ENCODE results near the gene ATP9B. TPM values are rescaled to one million over a fixed set of nuclear protein-coding genes. Genes with fewer than 3 reads are reported as not detected.
"Not testable (repeated sequence)": the region's sequence is repeated elsewhere in the genome, so short reads cannot be mapped to it uniquely, and the experiment has no call there.

ATP9B gene
- total RNA-seq, 1 experiment from 2014 or later: 6.5 TPM

GRCh38 chr18:79070486-79070885, 1.3 kb downstream of the ATP9B start:
- DNase-seq (ENCODE audit: low read depth): no peak

DNA sequence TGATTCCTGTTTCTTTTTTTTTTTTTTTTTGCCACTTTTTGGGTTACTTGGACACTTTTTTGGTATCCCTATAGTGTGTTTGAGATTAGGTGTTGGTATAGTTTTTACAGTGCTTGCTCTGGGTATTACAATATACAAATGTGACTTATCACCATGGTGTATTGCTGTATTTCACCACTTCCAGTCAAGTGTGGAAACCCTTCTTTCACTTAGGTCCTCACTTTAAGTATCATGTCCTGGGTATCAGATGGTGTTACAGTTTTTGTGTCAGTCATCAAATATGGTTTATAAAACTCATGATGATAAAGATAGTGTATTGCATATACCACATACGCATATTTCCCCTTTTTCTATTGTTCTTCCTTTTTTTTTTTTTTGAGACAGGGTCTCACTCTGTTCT, 1.8 kb downstream of the ATP9B start:
- no peak for DNase-seq (ENCODE audit: low read depth)

DNA sequence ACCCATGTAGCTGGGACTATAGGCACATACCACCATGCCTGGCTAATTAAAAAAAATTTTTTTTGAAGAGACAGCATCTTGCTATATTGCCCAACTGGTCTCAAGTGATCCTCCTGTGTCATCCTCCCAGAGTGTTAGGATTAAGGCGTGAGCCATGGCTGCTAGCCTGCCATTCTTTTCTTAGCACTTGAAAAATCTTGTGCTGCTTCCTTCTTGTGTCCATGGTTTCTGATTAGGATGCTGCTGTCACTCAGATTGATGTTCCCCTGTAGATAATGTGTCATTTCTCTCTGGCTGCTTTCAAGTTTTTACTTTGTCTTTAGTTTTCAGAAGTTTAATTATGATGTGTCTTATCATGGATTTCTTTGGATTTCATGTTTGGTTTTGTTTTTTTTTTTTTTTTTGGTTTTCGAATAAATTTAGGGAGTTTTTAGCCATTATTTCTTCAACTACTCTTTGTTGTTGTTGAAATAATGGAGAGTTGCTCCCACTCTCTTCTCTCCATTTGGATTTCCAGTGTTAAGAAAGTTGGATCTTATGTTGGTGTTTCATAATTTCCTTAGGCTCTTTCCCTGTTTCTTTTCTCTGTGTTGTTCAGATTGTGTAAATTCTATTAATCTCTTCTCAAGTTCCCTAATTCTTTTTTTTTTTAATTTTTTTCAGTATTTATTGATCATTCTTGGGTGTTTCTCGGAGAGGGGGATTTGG, 2.5 kb downstream of the ATP9B start:
- DNase-seq (ENCODE audit: low read depth): no peak

GRCh38 chr18:79072655-79073054, 3.5 kb downstream of the ATP9B start:
- DNase-seq (ENCODE audit: low read depth): not testable (repeated sequence)

GRCh38 chr18:79077181-79077580, 8.0 kb downstream of the ATP9B start:
- DNase-seq (ENCODE audit: low read depth): no peak

DNA sequence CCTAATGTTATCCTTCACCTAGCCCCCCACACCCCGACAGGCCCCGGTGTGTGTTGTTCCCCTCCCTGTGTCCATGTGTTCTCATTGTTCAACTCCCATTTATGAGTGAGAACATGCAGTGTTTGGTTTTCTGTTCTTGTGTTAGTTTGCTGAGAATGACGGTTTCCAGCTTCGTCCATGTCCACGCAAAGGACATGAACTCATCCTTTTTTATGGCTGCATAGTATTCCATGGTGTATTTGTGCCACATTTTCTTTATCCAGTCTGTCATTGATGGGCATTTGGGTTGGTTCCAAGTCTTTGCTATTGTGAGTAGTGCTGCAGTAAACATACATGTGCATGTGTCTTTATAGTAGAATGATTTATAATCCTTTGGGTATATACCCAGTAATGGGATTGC, 9.6 kb downstream of the ATP9B start:
- DNase-seq (ENCODE audit: low read depth): not testable (repeated sequence)

DNA sequence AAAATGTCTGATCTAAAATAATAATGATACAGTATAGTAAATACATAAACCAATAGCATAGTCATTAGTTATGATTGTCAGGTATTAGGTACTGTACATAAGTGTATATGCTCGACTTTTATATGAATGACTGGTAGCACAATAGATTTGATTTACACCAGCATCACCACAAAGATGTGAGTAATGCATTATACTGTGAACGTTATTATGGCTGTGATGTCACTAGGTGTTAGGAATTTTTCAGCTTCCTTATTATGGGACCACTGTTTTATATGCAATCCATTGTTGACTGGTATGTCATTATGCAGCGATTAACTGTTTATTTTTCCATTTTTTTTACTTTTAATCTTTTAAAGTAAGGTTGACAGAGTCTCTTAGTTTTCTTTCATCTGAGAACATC, 23.7 kb downstream of the ATP9B start:
- DNase-seq (ENCODE audit: low read depth): no peak

DNA sequence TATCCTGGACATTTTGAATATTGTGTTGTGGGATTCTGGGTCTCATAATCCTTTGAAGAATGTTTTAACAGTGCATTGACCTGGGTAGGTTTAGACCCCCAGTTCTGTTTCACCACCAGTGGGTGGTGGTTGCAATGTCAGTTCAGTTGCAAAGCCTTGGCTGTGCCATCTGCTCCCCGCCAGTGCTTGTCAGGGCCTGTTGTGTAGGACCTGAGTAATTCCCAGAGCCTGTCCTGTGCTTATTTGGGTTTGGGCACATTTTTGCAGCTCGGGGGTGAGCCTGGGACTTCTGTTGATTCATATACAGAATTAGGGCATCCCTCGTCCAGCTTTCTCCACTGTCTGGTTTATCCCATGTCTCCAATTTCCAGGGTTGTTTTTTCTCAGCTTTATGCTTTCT, 24.8 kb downstream of the ATP9B start:
- DNase-seq (ENCODE audit: low read depth): no peak

DNA sequence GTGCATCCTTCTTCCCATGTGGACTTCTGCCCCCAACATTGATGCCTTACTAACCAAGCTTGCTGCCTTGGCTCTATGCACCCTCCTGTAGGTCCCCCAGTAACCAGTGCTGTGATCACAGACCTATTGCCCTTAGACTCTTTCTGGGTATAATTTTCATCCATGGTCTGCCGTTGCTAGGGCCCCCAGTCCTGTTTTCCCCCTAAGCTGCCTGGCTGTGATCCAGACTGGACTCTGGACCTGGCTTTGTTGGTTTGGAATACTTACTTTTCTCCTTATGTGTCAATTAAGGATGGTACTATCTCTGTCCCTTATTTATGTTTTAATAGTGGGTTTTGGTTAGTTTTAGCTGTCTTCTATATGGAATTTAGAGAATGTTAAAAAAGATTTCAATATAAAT, 26.0 kb downstream of the ATP9B start:
- DNase-seq (ENCODE audit: low read depth): no peak

DNA sequence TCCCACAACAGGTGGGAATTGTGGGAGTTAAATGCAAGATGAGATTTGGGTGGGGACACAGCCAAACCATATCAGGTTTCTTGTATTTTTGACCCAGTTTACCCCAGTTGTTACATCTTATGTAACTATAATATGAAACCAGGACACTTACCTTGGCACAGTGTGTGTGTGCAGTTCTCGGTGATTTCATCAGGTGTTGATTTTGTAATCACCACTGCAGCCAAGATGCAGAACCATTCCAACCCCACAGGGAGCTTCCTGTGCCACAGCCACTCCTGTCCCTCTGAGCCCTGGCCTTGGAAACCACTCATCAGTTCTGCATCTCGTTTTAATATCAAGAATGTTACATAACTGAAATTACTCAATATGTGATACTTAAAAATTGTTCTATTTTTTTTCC, 31.8 kb downstream of the ATP9B start:
- no peak for DNase-seq (ENCODE audit: low read depth)

DNA sequence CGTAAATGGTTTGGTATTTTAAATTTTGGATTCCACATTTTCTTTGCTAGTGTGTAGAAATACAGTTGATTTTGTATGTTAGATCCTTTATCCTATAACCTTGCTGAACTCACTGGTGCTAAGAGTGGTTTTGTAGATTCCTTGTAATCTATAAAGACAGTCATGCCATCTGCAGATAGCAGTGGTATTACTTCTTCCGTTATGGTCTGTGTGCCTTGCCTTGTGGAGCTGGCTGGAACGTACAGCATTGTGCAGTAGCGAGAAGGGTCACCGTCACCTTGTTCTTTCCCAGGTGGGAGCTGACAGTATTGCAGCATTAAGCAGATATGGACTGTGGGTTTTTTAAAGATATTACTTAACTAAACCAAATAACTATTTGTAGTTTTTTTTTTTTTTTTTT, 33.7 kb downstream of the ATP9B start:
- DNase-seq (ENCODE audit: low read depth): no peak

GRCh38 chr18:79104137-79104536, 34.9 kb downstream of the ATP9B start:
- DNase-seq (ENCODE audit: low read depth): no peak

DNA sequence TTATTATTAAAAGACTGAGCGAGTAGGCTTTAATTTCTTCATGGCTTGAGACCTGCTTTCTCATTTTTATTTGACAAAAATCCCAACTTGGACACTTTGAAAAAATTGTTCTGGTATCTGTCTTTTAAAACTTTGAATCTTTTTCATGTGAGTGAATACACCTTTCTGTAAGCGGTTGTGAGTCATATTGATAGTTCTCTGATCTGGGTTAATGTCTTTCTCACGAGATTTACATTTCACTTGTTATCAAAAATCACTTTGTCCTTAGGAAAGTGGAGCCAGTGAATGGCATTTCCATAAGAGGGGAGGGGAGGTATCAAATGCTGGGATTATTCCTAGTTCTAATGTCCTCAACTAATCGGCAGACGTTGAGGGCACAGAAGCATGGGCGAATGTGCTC, 36.3 kb downstream of the ATP9B start:
- no peak for DNase-seq (ENCODE audit: low read depth)

- no peak for DNase-seq (ENCODE audit: low read depth)
Observed at GRCh38 chr18:79106084-79106483, 36.9 kb downstream of the ATP9B start.

DNA sequence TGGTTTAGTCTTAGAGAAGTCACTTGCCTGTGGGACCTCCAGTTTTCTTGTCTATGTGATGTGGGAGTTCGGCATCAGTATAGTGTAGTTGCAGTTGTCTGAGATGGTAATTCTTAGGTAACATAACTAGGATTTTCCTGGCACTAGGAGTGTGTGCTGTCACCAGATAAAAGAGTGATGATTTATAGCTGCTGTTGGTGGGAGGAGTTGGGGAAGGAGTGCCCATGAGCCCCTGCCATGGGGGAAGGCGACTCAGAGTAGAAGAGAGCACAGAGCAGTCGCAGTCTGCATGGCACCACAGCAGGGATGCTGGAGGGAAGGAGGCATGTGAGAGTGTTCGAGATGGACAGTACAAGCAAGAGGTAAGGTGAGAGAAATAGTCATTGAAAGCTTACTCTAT, 38.7 kb downstream of the ATP9B start:
- no peak for DNase-seq (ENCODE audit: low read depth)

DNA sequence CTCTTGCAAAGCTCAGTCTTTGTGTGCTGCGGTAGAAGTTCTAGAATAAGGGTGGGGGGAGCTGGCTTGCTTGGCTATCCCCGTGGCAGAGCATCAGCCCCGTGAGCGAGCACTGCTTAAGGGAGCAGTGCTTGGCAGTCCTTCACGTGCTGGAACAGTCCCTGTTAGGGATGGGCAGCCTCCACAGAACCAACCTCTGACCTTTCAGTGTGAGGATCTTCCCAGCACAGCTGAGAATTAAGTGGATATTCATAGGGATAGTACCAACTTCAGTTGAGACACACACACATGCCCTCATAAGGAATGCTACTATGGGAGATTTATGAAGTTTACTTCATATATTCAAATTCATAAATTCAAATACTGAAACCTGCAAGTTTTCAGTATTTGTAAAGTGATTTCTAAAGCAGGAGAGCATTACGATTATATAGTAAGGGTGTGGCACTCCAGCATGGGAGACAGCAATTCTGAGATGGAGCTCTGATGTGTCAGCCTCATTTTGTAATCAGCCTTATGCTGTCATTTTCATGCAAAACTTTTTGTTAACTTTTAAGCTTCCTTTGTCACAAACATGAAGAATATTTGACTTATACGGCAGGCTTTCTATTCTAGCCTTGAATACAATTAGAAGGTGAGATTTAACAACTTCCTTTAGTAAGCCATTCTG, 39.5 kb downstream of the ATP9B start:
- no peak for DNase-seq (ENCODE audit: low read depth)

GRCh38 chr18:79111483-79111882, 42.3 kb downstream of the ATP9B start:
- DNase-seq (ENCODE audit: low read depth): no peak

DNA sequence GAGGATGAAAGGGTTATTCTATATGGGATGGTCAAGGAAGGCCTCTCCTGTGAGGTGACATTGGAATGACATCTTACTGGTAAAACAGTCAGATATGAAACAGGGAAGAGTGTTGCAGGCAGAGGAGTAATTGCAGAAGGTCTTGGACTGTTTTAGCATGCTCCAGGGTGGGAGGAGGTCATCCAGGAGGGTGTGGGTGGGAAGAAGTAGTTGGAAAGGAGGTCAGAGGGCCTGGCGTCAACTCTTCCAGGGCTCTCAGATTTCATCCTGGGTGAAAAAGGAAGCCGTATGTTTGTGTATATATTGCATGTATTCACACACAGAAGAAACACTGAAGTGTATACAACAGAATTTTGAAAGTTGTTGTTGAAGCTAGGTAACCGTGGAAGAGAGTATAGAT, 48.2 kb downstream of the ATP9B start:
- no peak for DNase-seq (ENCODE audit: low read depth)

- DNase-seq (ENCODE audit: low read depth): no peak
Observed at GRCh38 chr18:79117788-79118187, 48.6 kb downstream of the ATP9B start.

GRCh38 chr18:79118797-79119196, 49.6 kb downstream of the ATP9B start:
- no peak for DNase-seq (ENCODE audit: low read depth)

GRCh38 chr18:79121746-79122474, 52.7 kb downstream of the ATP9B start:
- no peak for DNase-seq (ENCODE audit: low read depth)

DNA sequence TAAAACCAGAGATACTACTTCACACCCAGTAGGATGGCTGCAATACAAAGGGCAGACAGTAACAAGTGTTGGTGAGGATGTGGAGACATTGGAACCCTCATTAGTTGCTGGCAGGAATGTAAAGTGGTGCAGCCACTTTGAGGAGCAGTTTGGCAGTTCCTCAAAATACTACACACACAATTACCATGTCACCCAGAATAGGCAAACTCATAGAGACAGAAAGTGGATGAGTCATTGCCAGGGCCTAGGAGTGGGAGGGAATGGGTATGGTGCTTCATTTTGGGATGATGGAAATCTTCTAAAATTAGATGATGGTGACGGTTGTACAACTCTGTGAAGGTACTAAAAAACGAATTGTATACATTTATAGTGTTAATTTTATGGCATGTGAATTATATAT, 54.8 kb downstream of the ATP9B start:
- peak; percentile 38 for DNase-seq (ENCODE audit: low read depth)

GRCh38 chr18:79129120-79129519, 59.9 kb downstream of the ATP9B start:
- DNase-seq (ENCODE audit: low read depth): no peak
